DMS114 treated with DMSO at 0.1 percent for 48 hours (cell line): ENCODE measurements around the gene ERP44.
"Not testable (repeated sequence)": the region's sequence is repeated elsewhere in the genome, so short reads cannot be mapped to it uniquely, and the experiment has no call there.

ENCODE experiments used
- DNase-seq: peaks from one replicate; lab custom pipeline; 2025; ENCODE audit not compliant: unreplicated experiment; lab: John Stamatoyannopoulos, UW

The ERP44 gene

GRCh38 chr9:100070104-100071041 lies 28.4 kb downstream of the ERP44 start:
- no peak for DNase-seq

GRCh38 chr9:100069068-100069467 lies 29.7 kb downstream of the ERP44 start:
- DNase-seq = not testable (repeated sequence)

GRCh38 chr9:100067990-100068389 lies 30.8 kb downstream of the ERP44 start:
- DNase-seq = not testable (repeated sequence)

GRCh38 chr9:100066539-100066938 lies 32.3 kb downstream of the ERP44 start:
- DNase-seq = no peak

GRCh38 chr9:100064872-100065581 lies 33.8 kb downstream of the ERP44 start:
- no peak for DNase-seq

GRCh38 chr9:100063185-100063584 lies 35.6 kb downstream of the ERP44 start:
- no peak for DNase-seq

GRCh38 chr9:100062683-100063082 lies 36.1 kb downstream of the ERP44 start:
- not testable (repeated sequence) for DNase-seq

- DNase-seq = no peak
Observed at GRCh38 chr9:100058699-100059579, 39.9 kb downstream of the ERP44 start.

- DNase-seq = no peak
Observed at GRCh38 chr9:100057624-100058023, 41.2 kb downstream of the ERP44 start.

- no peak for DNase-seq
Observed at GRCh38 chr9:100056561-100056960, 42.2 kb downstream of the ERP44 start.

GRCh38 chr9:100052375-100052774 lies 46.4 kb downstream of the ERP44 start:
- no peak for DNase-seq

- DNase-seq = no peak
Observed at GRCh38 chr9:100049551-100049950, 49.2 kb downstream of the ERP44 start.

- no peak for DNase-seq
Observed at GRCh38 chr9:100038472-100038871, 60.3 kb downstream of the ERP44 start.

GRCh38 chr9:100033877-100034551 lies 64.8 kb downstream of the ERP44 start:
- no peak for DNase-seq

GRCh38 chr9:100030548-100030947 lies 68.3 kb downstream of the ERP44 start:
- DNase-seq = no peak

- DNase-seq = no peak
Observed at GRCh38 chr9:100029251-100029650, 69.5 kb downstream of the ERP44 start.

- DNase-seq = peak; percentile 29
Observed at GRCh38 chr9:100028201-100028784, 70.5 kb downstream of the ERP44 start.

- DNase-seq = no peak
Observed at GRCh38 chr9:100027543-100027942, 71.3 kb downstream of the ERP44 start.

GRCh38 chr9:100021931-100022330 lies 76.9 kb downstream of the ERP44 start:
- no peak for DNase-seq

GRCh38 chr9:100020121-100020795 lies 78.5 kb downstream of the ERP44 start:
- DNase-seq = no peak
